WERI-Rb-1 (cell line): Measurements from ENCODE around the gene SEC61A2.

ENCODE experiments used
- DNase-seq: peaks from one replicate; pipeline ENCODE4 v3.0.0-alpha.2; 2020
- H3K27ac ChIP-seq: fragments of 250-450 bp; sonication (Bioruptor Pico); 2 replicates; pipeline ENCODE4 v1.5.1; 2020; ENCODE audit warnings: mild to moderate bottlenecking, moderate library complexity
- H3K27me3 ChIP-seq: fragments of 250-450 bp; sonication (Bioruptor Pico); 2 replicates; pipeline ENCODE4 v1.5.1; 2021; ENCODE audit warnings: mild to moderate bottlenecking, low read depth, moderate library complexity; ENCODE audit not compliant: insufficient read depth, severe bottlenecking
- H3K36me3 ChIP-seq: fragments of 250-450 bp; sonication (Bioruptor Pico); 2 replicates; pipeline ENCODE4 v1.5.1; 2020; ENCODE audit warnings: mild to moderate bottlenecking, moderate library complexity
- H3K4me3 ChIP-seq: 2 replicates; pipeline ENCODE4 v1.5.1; 2011; ENCODE audit warnings: low read depth, mild to moderate bottlenecking, control low read depth, low read length
- H3K9me3 ChIP-seq: fragments of 250-450 bp; sonication (Bioruptor Pico); 2 replicates; pipeline ENCODE4 v1.5.1; 2021; ENCODE audit warnings: mild to moderate bottlenecking, moderate library complexity; ENCODE audit not compliant: severe bottlenecking
- TF ChIP-seq, protein P1 (sequence below): IDR thresholded peaks from 2 replicates; pipeline ENCODE4 v1.5.1; 2011; ENCODE audit warnings: low read depth, mild to moderate bottlenecking, control low read depth, inconsistent platforms, low read length

The SEC61A2 gene

DNA sequence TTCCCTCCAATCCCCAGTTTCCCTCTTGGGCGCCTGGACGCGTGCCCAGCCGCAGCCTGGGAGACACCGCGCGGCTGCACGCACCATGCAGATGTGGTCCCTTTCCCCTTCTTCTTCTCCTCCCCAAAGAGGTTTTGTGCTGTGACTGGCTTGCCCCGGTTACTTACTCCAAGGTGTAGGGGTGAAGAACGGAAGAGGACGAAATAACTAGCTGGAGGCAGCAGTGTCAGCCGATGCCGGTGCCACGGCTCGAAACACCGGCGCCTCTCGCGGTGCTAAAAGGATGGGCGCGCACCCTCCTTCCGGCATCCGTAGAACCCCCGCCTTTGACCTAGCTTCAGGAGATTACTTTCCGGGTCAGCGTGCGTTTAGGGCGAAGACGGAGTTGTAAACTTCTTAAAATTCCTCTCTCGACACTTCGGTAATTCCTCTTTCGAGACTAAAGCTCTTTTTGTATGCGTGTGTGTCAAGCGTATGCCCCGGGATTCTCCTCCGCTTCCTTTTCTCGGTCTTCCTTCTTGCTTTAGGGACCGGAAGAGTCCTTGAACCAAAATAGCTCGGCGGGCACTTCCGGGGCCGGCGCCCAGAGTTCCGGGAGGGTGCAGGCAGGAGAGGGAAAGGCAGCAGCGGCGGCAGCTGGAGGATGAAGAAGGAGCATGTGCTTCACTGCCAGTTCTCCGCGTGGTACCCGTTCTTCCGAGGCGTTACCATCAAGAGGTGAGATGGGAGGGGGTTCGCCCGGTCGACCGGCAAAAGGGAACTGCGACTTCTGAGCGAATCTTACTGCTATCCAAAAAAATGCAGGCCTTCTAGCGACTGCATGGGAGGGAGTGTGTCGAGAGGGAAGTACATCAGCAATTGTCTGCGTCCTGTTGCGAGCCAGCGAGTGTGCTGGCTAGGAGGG, 66.4 kb downstream of the SEC61A2 start, which contains the start of the genes CDC123 and NUDT5:
Gene CDC123 (plus strand): TSS at position 586 of the 904 bp plus-strand sequence. CDS start 58 bp downstream, at position 644.
Gene NUDT5 (minus strand): TSS at position 289 of the 904 bp plus-strand sequence. CDS start 9,600 bp downstream, outside the sequence.
- TF ChIP-seq, protein P1, sequence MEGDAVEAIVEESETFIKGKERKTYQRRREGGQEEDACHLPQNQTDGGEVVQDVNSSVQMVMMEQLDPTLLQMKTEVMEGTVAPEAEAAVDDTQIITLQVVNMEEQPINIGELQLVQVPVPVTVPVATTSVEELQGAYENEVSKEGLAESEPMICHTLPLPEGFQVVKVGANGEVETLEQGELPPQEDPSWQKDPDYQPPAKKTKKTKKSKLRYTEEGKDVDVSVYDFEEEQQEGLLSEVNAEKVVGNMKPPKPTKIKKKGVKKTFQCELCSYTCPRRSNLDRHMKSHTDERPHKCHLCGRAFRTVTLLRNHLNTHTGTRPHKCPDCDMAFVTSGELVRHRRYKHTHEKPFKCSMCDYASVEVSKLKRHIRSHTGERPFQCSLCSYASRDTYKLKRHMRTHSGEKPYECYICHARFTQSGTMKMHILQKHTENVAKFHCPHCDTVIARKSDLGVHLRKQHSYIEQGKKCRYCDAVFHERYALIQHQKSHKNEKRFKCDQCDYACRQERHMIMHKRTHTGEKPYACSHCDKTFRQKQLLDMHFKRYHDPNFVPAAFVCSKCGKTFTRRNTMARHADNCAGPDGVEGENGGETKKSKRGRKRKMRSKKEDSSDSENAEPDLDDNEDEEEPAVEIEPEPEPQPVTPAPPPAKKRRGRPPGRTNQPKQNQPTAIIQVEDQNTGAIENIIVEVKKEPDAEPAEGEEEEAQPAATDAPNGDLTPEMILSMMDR: no peak
- Histone ChIP-seq H3K4me3 (peak within 1 kb of the TSS; percentile 86), H3K9me3 (no peaks in the 10 kb centered on the region), H3K27ac (peak within 1 kb of the TSS; percentile 95), H3K27me3 (no peaks in the 10 kb centered on the region), H3K36me3 (no peaks in the 10 kb centered on the region; the same call in 1 of the 2 replicates)
- DNase-seq: peak; percentile 69

DNA sequence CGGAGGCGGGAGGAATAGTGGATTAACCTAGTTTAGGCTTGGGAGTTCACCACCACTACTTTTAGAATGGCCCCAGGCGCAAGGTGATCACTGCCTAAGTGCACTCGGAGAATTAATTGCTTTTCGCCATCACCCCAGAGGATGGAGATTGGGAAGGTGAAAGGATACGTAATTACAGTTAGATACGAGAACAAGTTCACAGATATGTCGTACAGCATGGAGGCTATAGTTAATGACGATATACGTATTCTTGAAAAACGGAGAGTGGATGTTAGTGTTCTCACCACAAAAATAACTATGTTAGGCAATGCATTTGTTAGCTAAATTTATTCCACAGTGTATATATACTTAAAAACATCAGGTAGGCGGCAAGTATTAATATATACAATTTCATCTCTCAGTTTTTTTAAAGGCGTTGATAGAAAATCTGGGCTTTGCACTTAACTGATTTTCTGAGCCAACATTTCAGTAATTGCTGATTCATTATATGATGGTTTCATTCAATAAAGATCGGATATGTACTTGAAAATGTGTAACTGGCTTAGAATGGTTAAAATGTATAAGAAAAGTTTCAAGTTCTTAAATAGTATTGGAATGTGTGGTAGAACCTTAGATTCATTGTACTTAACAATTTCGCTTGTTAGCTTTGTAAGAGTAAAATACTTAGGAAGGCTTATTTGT, 67.2 kb downstream of the SEC61A2 start:
- Histone ChIP-seq H3K4me3 (peak overlapping the region; percentile 86), H3K36me3 (no peaks in the 10 kb centered on the region; the same call in 1 of the 2 replicates), H3K27ac (peak overlapping the region; percentile 95), H3K9me3 (no peaks in the 10 kb centered on the region), H3K27me3 (no peaks in the 10 kb centered on the region)
- DNase-seq: no peak
- TF ChIP-seq, protein P1: no peak

DNA sequence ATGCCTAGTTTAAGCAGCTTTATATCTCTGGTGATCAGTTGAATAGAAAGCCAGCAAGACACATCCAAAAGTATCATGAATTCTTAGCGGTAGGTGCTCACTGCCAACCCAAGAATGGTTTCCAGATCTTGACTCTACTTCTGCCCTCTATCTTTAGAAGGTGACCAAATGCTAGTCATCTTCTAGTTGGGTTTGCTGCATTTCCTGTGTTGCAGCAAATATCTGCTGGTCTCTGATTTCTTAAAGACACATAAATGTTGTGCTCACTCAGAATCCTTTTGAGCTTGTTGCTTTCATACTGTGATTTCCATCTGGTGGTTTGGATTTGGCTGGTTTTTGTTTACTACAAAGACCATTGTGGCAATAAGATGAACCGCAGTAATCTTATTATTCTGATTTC, 68.7 kb downstream of the SEC61A2 start:
- H3K27me3 ChIP-seq: no peaks in the 10 kb centered on the region

DNA sequence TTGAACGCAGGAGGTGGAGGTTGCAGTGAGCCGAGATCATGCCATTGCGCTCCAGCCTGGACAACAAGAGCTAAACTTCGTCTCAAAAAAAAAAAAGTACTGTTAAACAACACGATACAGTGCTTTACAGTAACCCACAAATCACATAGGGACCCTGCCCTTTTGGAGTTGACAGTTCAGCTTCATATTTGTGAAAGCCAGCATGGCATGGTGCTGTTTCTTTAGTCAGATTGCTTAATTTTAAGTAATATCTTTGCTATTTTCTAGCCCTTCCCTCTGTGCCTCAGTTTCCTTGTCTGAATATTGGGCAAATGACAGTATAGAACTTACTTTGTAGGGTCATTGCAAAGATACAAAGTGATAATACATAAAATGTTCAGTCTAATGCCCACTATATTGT, 71.4 kb downstream of the SEC61A2 start:
- no peaks in the 10 kb centered on the region; the same call in 1 of the 2 replicates for H3K36me3 ChIP-seq
- no peaks in the 10 kb centered on the region for H3K9me3 ChIP-seq
- TF ChIP-seq, protein P1: no peak
- H3K4me3 ChIP-seq: no peak overlapping the region
- DNase-seq: no peak
- H3K27ac ChIP-seq: no peak overlapping the region
- no peaks in the 10 kb centered on the region for H3K27me3 ChIP-seq

More for the DNA sequence above, 68.7 kb downstream of the SEC61A2 start:
- no peak for DNase-seq
- H3K36me3 ChIP-seq: no peaks in the 10 kb centered on the region; the same call in 1 of the 2 replicates
- no peak overlapping the region for H3K4me3 ChIP-seq
- TF ChIP-seq, protein P1: no peak
- H3K9me3 ChIP-seq: no peaks in the 10 kb centered on the region
- H3K27ac ChIP-seq: no peak overlapping the region

DNA sequence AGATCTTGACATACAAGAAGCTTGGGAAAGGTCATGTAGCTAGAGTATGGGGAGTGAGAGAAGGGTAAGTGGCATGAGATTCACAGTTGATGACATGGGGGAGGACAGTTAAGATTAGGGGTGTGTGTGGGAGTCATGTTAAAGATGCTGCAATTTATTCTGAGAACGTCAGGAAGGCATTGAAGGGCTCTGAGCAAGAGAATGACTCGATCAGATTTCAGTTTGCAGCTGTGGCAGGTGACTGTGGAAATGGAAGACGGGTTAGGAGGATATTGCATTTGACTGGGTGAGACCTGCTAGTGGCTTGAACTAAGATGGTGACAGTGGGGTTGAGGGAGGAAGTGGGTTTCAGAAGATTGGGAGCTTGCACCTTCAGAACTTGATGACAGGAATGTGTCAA, 72.1 kb downstream of the SEC61A2 start:
- no peaks in the 10 kb centered on the region for H3K27me3 ChIP-seq
- H3K36me3 ChIP-seq: no peaks in the 10 kb centered on the region; the same call in 1 of the 2 replicates
- DNase-seq: no peak
- TF ChIP-seq, protein P1: no peak
- no peak overlapping the region for H3K4me3 ChIP-seq
- H3K27ac ChIP-seq: no peak overlapping the region
- H3K9me3 ChIP-seq: no peaks in the 10 kb centered on the region
